ENCODE measurements around the gene HELZ2.

GRCh38 chr20:63534427-63534830 is 39.6 kb downstream of the HELZ2 start:
- TF ChIP-seq CTCF (conservative IDR thresholded peaks at IDR 0.05), result no peak
- TF ChIP-seq ZFX (IDR thresholded peaks at IDR 0.05), result no peak
